HEK293T (cell line): ENCODE measurements around the gene ISCU.

Experiments
- FOXA1 ChIP-seq: fragments of 450-650 bp; IDR thresholded peaks from 2 replicates; pipeline ENCODE4 v1.6.1; 2016; ENCODE audit warnings: mild to moderate bottlenecking
- FOXK2 ChIP-seq: fragments of 450-650 bp; IDR thresholded peaks from 2 replicates; pipeline ENCODE4 v1.6.1; 2016; ENCODE audit warnings: mild to moderate bottlenecking
- FOXM1 ChIP-seq: fragments of 450-650 bp; IDR thresholded peaks from 2 replicates; pipeline ENCODE4 v1.6.1; 2017; ENCODE audit warnings: mild to moderate bottlenecking, borderline replicate concordance
- HDGF ChIP-seq: fragments of 450-650 bp; IDR thresholded peaks from 2 replicates; pipeline ENCODE4 v1.6.1; 2017; ENCODE audit warnings: antibody characterized with exemption, borderline replicate concordance
- PKNOX1 ChIP-seq: fragments of 450-650 bp; IDR thresholded peaks from 2 replicates; pipeline ENCODE4 v1.6.1; 2016
- SP1 ChIP-seq: fragments of 450-650 bp; IDR thresholded peaks from 2 replicates; pipeline ENCODE4 v1.6.1; 2017
- SUZ12 ChIP-seq: fragments of 450-650 bp; IDR thresholded peaks from 2 replicates; pipeline ENCODE4 v1.6.1; 2016; ENCODE audit warnings: mild to moderate bottlenecking
- TARDBP ChIP-seq: fragments of 450-650 bp; IDR thresholded peaks from 2 replicates; pipeline ENCODE4 v1.6.1; 2016
- ZNF384 ChIP-seq: fragments of 450-650 bp; IDR thresholded peaks from 2 replicates; pipeline ENCODE4 v1.6.1; 2016

- TF ChIP-seq SUZ12, result no peak
- no peak for TF ChIP-seq FOXM1
- TF ChIP-seq HDGF, result no peak
- TF ChIP-seq TARDBP, result no peak
- no peak for TF ChIP-seq FOXK2
- TF ChIP-seq ZNF384, result no peak
- no peak for TF ChIP-seq FOXA1
- no peak for TF ChIP-seq SP1
- no peak for TF ChIP-seq PKNOX1
These were observed 48.0 kb downstream of the ISCU start for GRCh38 chr12:108610336-108610815.
